ENCODE data around the gene PRR14L.

DNA sequence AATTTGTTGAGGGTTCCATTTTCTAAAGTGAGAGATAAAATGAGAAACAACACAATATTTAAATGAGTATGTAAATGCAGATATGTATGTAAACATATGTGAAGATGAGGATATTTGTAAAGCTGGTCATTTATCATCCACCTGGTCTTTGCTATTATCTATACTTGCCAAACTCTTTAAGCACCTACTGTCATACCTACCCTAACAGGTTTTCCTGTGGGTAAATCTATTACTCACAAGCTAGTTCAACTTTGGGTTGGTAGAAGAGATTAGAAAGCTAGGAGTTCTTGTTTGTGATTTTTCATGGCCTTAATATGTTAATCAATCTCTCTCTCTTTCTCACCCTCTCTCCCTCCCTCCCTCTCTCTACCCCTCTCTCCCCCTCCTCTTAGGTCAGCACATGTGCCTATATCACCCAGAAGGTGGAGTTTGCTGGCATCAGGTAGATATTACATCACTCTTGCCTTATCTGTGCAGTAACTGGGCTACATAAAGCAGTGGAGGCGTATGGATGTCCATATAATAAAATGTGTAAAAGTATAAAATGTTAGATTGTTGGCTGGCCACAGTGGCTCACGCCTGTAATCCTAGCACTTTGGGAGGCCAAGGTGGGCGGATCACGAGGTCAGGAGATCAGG is 18.6 kb upstream of the PRR14L start:
- TF ChIP-seq, protein P1, sequence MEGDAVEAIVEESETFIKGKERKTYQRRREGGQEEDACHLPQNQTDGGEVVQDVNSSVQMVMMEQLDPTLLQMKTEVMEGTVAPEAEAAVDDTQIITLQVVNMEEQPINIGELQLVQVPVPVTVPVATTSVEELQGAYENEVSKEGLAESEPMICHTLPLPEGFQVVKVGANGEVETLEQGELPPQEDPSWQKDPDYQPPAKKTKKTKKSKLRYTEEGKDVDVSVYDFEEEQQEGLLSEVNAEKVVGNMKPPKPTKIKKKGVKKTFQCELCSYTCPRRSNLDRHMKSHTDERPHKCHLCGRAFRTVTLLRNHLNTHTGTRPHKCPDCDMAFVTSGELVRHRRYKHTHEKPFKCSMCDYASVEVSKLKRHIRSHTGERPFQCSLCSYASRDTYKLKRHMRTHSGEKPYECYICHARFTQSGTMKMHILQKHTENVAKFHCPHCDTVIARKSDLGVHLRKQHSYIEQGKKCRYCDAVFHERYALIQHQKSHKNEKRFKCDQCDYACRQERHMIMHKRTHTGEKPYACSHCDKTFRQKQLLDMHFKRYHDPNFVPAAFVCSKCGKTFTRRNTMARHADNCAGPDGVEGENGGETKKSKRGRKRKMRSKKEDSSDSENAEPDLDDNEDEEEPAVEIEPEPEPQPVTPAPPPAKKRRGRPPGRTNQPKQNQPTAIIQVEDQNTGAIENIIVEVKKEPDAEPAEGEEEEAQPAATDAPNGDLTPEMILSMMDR (IDR thresholded peaks at IDR 0.05) = no peak
- no peak for TF ChIP-seq POLR2A (IDR thresholded peaks at IDR 0.05)
